SK-N-SH (cell line): ENCODE data around the gene GPAT3. TPM values are rescaled to one million over a fixed set of nuclear protein-coding genes. Genes with fewer than 3 reads are reported as not detected.
A peak's percentile ranks its signal among the peaks of the same experiment; 100 is the strongest.

Source experiments
- CTCF ChIA-PET: fragments of 300-600, 350-600 bp; formaldehyde crosslinking; extraction: SDS; loops from one replicate; lab custom pipeline; 2021; lab: Yijun Ruan, JAX
- POLR2A ChIA-PET: fragments of 350-600 bp; sonication (Branson Sonifier 250); formaldehyde crosslinking; extraction: SDS; loops from one replicate; lab custom pipeline; 2020; ENCODE audit warnings: antibody characterized with exemption, inconsistent platforms; lab: Yijun Ruan, JAX
- DNase-seq: peaks from one replicate; pipeline ENCODE4 v3.0.0; 2012
- H2AFZ ChIP-seq: fragments of 200-600 bp; sonication (generic); 2 replicates; pipeline ENCODE4 v1.8.1; 2016; ENCODE audit warnings: antibody characterized with exemption, mild to moderate bottlenecking, low read depth
- H3F3A ChIP-seq: fragments of 200-600 bp; sonication (generic); replicated peaks from 2 replicates; pipeline ENCODE3; 2016; ENCODE audit warnings: antibody characterized with exemption, mild to moderate bottlenecking; ENCODE audit not compliant: insufficient read depth
- H3K27ac ChIP-seq, 2 experiments: fragments of 200-500 bp in 1 of 2; fragments of 200-600 bp in 1 of 2; sonication (Bioruptor generic) in 1 of 2; sonication (generic), shearing (Covaris generic) in 1 of 2; 2 replicates each; pipeline versions ENCODE4 v1.5.1 to v1.6.1; 2014 to 2016; ENCODE audit warnings: low read depth in 2 of 2, inconsistent platforms in 1 of 2, low read length in 1 of 2, mild to moderate bottlenecking in 1 of 2, mixed read lengths in 1 of 2
- H3K27me3 ChIP-seq: fragments of 200-600 bp; sonication (generic), shearing (Covaris generic); 2 replicates; pipeline ENCODE4 v1.6.1; 2016; ENCODE audit warnings: mixed run types; ENCODE audit not compliant: insufficient read depth
- H3K36me3 ChIP-seq, 2 experiments: fragments of 200-500 bp in 1 of 2; fragments of 200-600 bp in 1 of 2; sonication (Bioruptor generic) in 1 of 2; sonication (generic) in 1 of 2; replicated peaks in 1 of 2; 2 replicates each; pipeline versions ENCODE3 to v1.5.1; 2014 to 2016; ENCODE audit warnings: low read length in 1 of 2, mild to moderate bottlenecking in 1 of 2; ENCODE audit not compliant: insufficient read depth in 2 of 2, control insufficient read depth in 1 of 2
- H3K4me1 ChIP-seq, 2 experiments: fragments of 200-500 bp in 1 of 2; fragments of 200-600 bp in 1 of 2; sonication (Bioruptor generic) in 1 of 2; sonication (generic), shearing (Covaris generic) in 1 of 2; 2 replicates each; pipeline versions ENCODE4 v1.5.1 to v1.6.1; 2014 to 2016; ENCODE audit warnings: low read depth in 1 of 2, low read length in 1 of 2, mixed run types in 1 of 2; ENCODE audit not compliant: insufficient read depth in 2 of 2, control insufficient read depth in 1 of 2
- H3K4me2 ChIP-seq: fragments of 200-600 bp; sonication (generic), shearing (Covaris generic); 2 replicates; pipeline ENCODE4 v1.6.1; 2017; ENCODE audit warnings: mixed run types
- H3K4me3 ChIP-seq, 2 experiments: fragments of 200-500 bp in 1 of 2; fragments of 200-600 bp in 1 of 2; sonication (Bioruptor generic) in 1 of 2; sonication (generic), shearing (Covaris generic) in 1 of 2; 2 replicates each; pipeline versions ENCODE4 v1.5.1 to v1.8.1; 2014 to 2016; ENCODE audit warnings: low read depth in 2 of 2, inconsistent platforms in 1 of 2, low read length in 1 of 2, mild to moderate bottlenecking in 1 of 2, mixed read lengths in 1 of 2, moderate library complexity in 1 of 2
- H3K79me2 ChIP-seq: fragments of 200-600 bp; sonication (generic); 2 replicates; pipeline ENCODE4 v1.8.1; 2017; ENCODE audit warnings: mild to moderate bottlenecking; ENCODE audit not compliant: insufficient read depth
- H3K9ac ChIP-seq: fragments of 200-600 bp; sonication (generic); 2 replicates; pipeline ENCODE4 v1.6.1; 2017; ENCODE audit warnings: mixed run types
- H3K9me2 ChIP-seq: fragments of 200-600 bp; sonication (generic); 2 replicates; pipeline ENCODE4 v1.6.1; 2017; ENCODE audit warnings: mixed run types
- H3K9me3 ChIP-seq: fragments of 200-600 bp; sonication (generic); 2 replicates; pipeline ENCODE4 v1.6.1; 2017; ENCODE audit warnings: mixed run types, mild to moderate bottlenecking, moderate library complexity
- H4K20me1 ChIP-seq: fragments of 200-600 bp; sonication (generic); 2 replicates; pipeline ENCODE4 v1.6.1; 2017; ENCODE audit warnings: mild to moderate bottlenecking, mixed run types; ENCODE audit not compliant: insufficient read depth
- CHD2 ChIP-seq: fragments of 150-350 bp; IDR thresholded peaks from 2 replicates; pipeline ENCODE4 v1.6.1; 2018; ENCODE audit warnings: low read length; ENCODE audit not compliant: partially characterized antibody
- GABPA ChIP-seq: IDR thresholded peaks from 2 replicates; pipeline ENCODE4 v1.4.0; 2012; ENCODE audit warnings: low read depth, mild to moderate bottlenecking
- JUND ChIP-seq: IDR thresholded peaks from 2 replicates; pipeline ENCODE4 v1.4.0; 2012
- MEF2A ChIP-seq: IDR thresholded peaks from 2 replicates; pipeline ENCODE4 v1.4.0; 2012; ENCODE audit warnings: low read depth, borderline replicate concordance
- NFIC ChIP-seq: IDR thresholded peaks from 2 replicates; pipeline ENCODE4 v1.4.0; 2012; ENCODE audit warnings: borderline replicate concordance
- POLR2AphosphoS5 ChIP-seq: IDR thresholded peaks from 2 replicates; pipeline ENCODE4 v1.6.1; 2012; ENCODE audit warnings: low read depth, low read length
- RFX5 ChIP-seq: IDR thresholded peaks from 2 replicates; pipeline ENCODE4 v1.6.1; 2012; ENCODE audit warnings: mild to moderate bottlenecking, improper control_type of control experiment, low read length
- SIN3A ChIP-seq: IDR thresholded peaks from 2 replicates; pipeline ENCODE4 v1.6.1; 2012; ENCODE audit warnings: low read depth, mild to moderate bottlenecking, low read length, moderate library complexity, borderline replicate concordance
- SMC3 ChIP-seq: IDR thresholded peaks from 2 replicates; pipeline ENCODE4 v1.6.1; 2012; ENCODE audit warnings: low read depth, low read length, improper control_type of control experiment
- TEAD4 ChIP-seq: IDR thresholded peaks from 2 replicates; pipeline ENCODE4 v1.4.0; 2012; ENCODE audit warnings: mild to moderate bottlenecking, borderline replicate concordance; ENCODE audit not compliant: insufficient read depth
- USF2 ChIP-seq: fragments of 150-350 bp; IDR thresholded peaks from 2 replicates; pipeline ENCODE4 v1.6.1; 2017; ENCODE audit warnings: antibody characterized with exemption, low read length, low read depth, borderline replicate concordance
- ZBTB33 ChIP-seq: IDR thresholded peaks from 2 replicates; pipeline ENCODE4 v1.4.0; 2012; ENCODE audit warnings: low read depth, borderline replicate concordance
- WGBS: methylation state at CpG from one replicate; pipeline ENCODE4 v1.1.6; 2017; ENCODE audit warnings: low lambda C conversion rate; 5-methylcytosine and 5-hydroxymethylcytosine counted together
- polyA plus RNA-seq, 3 experiments: library from polyadenylated mRNA; depleted of rRNA; stranded (reverse); fragments of >200 nt; gene quantifications; 2 replicates each; pipeline ENCODE4 v1.2.3, GENCODE V29; 2012
- TF ChIP-seq, protein P1 (sequence below): fragments of 200-600 bp; sonication (generic); IDR thresholded peaks from 2 replicates; pipeline ENCODE4 v1.6.1; 2017; ENCODE audit warnings: antibody characterized with exemption, mild to moderate bottlenecking, moderate library complexity
- TF ChIP-seq, protein P2 (sequence below): IDR thresholded peaks from 2 replicates; pipeline ENCODE4 v1.4.0; 2012; ENCODE audit warnings: low read depth

Gene GPAT3
- polyA plus RNA-seq, 1 of the 3 experiments (the other 2 are of a cell fraction), result 0.02 TPM

DNA sequence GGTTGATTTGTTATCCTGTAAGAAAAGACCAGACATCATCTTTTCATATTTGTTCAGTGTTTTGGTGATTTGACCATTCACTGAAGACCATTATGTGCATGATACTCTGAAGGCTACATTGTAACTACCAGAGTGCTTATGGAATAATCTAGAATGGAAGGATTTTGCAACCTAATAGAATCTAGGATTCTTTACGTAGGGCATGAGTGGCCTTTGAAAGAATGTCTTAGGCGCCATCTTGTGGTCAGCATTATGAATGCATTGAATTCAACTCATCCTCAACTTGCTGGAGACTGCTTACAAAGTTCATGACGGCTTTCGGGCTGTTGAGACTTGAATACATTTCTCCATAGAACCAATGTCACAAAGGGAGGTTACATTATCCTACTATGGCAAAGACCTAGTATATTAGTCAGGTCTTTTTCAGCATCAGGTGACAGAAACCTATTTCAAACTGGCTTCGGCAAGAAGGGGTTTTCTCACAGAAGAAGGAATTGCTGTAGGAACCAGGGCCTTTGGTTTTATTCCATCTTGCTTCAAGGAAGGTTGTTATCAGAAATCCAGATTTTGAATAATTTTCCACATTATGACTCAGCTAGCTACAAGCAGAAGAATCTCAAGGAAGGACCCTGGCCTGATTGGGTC is 104.1 kb downstream of the GPAT3 start (continued):
- TF ChIP-seq ZBTB33 (no peak), CHD2 (no peak), GABPA (no peak), MEF2A (no peak), SIN3A (no peak), RFX5 (no peak), NFIC (no peak), POLR2AphosphoS5 (no peak), USF2 (no peak), JUND (no peak)
- TF ChIP-seq, protein P1, sequence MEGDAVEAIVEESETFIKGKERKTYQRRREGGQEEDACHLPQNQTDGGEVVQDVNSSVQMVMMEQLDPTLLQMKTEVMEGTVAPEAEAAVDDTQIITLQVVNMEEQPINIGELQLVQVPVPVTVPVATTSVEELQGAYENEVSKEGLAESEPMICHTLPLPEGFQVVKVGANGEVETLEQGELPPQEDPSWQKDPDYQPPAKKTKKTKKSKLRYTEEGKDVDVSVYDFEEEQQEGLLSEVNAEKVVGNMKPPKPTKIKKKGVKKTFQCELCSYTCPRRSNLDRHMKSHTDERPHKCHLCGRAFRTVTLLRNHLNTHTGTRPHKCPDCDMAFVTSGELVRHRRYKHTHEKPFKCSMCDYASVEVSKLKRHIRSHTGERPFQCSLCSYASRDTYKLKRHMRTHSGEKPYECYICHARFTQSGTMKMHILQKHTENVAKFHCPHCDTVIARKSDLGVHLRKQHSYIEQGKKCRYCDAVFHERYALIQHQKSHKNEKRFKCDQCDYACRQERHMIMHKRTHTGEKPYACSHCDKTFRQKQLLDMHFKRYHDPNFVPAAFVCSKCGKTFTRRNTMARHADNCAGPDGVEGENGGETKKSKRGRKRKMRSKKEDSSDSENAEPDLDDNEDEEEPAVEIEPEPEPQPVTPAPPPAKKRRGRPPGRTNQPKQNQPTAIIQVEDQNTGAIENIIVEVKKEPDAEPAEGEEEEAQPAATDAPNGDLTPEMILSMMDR, result peak; percentile 87
- TF ChIP-seq, protein P2, sequence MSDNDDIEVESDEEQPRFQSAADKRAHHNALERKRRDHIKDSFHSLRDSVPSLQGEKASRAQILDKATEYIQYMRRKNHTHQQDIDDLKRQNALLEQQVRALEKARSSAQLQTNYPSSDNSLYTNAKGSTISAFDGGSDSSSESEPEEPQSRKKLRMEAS, result no peak

DNA sequence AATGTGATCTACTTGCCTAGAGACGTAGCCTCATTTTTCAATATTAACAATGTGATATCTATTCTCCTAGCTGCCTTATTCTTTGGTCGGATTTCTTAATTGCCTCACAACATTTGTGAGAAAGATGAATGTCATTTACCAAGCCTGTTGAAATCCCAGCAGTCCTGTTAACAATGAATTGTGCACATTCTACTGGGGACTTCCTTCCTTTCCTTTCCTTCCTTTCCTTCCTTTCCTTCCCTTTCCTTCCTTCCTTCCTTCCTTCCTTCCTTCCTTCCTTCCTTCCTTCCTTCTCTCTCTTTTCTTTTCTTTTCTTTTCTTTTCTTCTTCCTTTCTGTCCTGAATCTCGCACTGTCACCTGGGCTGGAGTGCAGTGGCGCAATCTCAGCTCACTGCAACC is 107.1 kb downstream of the GPAT3 start:
- Histone ChIP-seq H3K4me1 (peaks cover 0 to 6% of the 10 kb centered on the region in 2 experiments; a peak in 1 of 4 replicates), H3K4me3 (no peak overlapping the region), H3K9me3 (no peaks in the 10 kb centered on the region), H3K27me3 (peaks cover 33% of the 10 kb centered on the region), H3K9ac (no peak overlapping the region), H3K27ac (no peak overlapping the region), H3F3A (no peaks in the 10 kb centered on the region), H3K36me3 (no peaks in the 10 kb centered on the region), H2AFZ (no peak overlapping the region), H3K79me2 (no peaks in the 10 kb centered on the region), H3K4me2 (no peak overlapping the region), H3K9me2 (no peaks in the 10 kb centered on the region), H4K20me1 (no peaks in the 10 kb centered on the region)
- ChIA-PET POLR2A (no interaction called here), CTCF (interaction anchor here (0.6 to 2.5 kb wide), 7 partner anchors 10 to 870 kb away, joined by 3 to 15 read pairs (median 3); no protein-coding TSS in a partner anchor)
- WGBS, result 17% methylated on average over 4 of the region's 4 CpGs
- no peak for DNase-seq
- no peak for TF ChIP-seq JUND
- TF ChIP-seq, protein P1, result no peak
- TF ChIP-seq, protein P2, result no peak
- TF ChIP-seq TEAD4, result no peak
- no peak for TF ChIP-seq SMC3
